SK-N-SH (cell line): ENCODE measurements around the gene BCL7C. TPM values are rescaled to one million over a fixed set of nuclear protein-coding genes. Genes with fewer than 3 reads are reported as not detected.

Source experiments
- CTCF ChIA-PET: fragments of 300-600, 350-600 bp; formaldehyde crosslinking; extraction: SDS; loops from one replicate; lab custom pipeline; 2021; lab: Yijun Ruan, JAX
- POLR2A ChIA-PET: fragments of 350-600 bp; sonication (Branson Sonifier 250); formaldehyde crosslinking; extraction: SDS; loops from one replicate; lab custom pipeline; 2020; ENCODE audit warnings: antibody characterized with exemption, inconsistent platforms; lab: Yijun Ruan, JAX
- DNase-seq: peaks from one replicate; pipeline ENCODE4 v3.0.0; 2012
- H2AFZ ChIP-seq: fragments of 200-600 bp; sonication (generic); 2 replicates; pipeline ENCODE4 v1.8.1; 2016; ENCODE audit warnings: antibody characterized with exemption, mild to moderate bottlenecking, low read depth
- H3F3A ChIP-seq: fragments of 200-600 bp; sonication (generic); replicated peaks from 2 replicates; pipeline ENCODE3; 2016; ENCODE audit warnings: antibody characterized with exemption, mild to moderate bottlenecking; ENCODE audit not compliant: insufficient read depth
- H3K27ac ChIP-seq, 2 experiments: fragments of 200-500 bp in 1 of 2; fragments of 200-600 bp in 1 of 2; sonication (Bioruptor generic) in 1 of 2; sonication (generic), shearing (Covaris generic) in 1 of 2; 2 replicates each; pipeline versions ENCODE4 v1.5.1 to v1.6.1; 2014 to 2016; ENCODE audit warnings: low read depth in 2 of 2, inconsistent platforms in 1 of 2, low read length in 1 of 2, mild to moderate bottlenecking in 1 of 2, mixed read lengths in 1 of 2
- H3K27me3 ChIP-seq: fragments of 200-600 bp; sonication (generic), shearing (Covaris generic); 2 replicates; pipeline ENCODE4 v1.6.1; 2016; ENCODE audit warnings: mixed run types; ENCODE audit not compliant: insufficient read depth
- H3K36me3 ChIP-seq, 2 experiments: fragments of 200-500 bp in 1 of 2; fragments of 200-600 bp in 1 of 2; sonication (Bioruptor generic) in 1 of 2; sonication (generic) in 1 of 2; replicated peaks in 1 of 2; 2 replicates each; pipeline versions ENCODE3 to v1.5.1; 2014 to 2016; ENCODE audit warnings: low read length in 1 of 2, mild to moderate bottlenecking in 1 of 2; ENCODE audit not compliant: insufficient read depth in 2 of 2, control insufficient read depth in 1 of 2
- H3K4me1 ChIP-seq, 2 experiments: fragments of 200-500 bp in 1 of 2; fragments of 200-600 bp in 1 of 2; sonication (Bioruptor generic) in 1 of 2; sonication (generic), shearing (Covaris generic) in 1 of 2; 2 replicates each; pipeline versions ENCODE4 v1.5.1 to v1.6.1; 2014 to 2016; ENCODE audit warnings: low read depth in 1 of 2, low read length in 1 of 2, mixed run types in 1 of 2; ENCODE audit not compliant: insufficient read depth in 2 of 2, control insufficient read depth in 1 of 2
- H3K4me2 ChIP-seq: fragments of 200-600 bp; sonication (generic), shearing (Covaris generic); 2 replicates; pipeline ENCODE4 v1.6.1; 2017; ENCODE audit warnings: mixed run types
- H3K4me3 ChIP-seq, 2 experiments: fragments of 200-500 bp in 1 of 2; fragments of 200-600 bp in 1 of 2; sonication (Bioruptor generic) in 1 of 2; sonication (generic), shearing (Covaris generic) in 1 of 2; 2 replicates each; pipeline versions ENCODE4 v1.5.1 to v1.8.1; 2014 to 2016; ENCODE audit warnings: low read depth in 2 of 2, inconsistent platforms in 1 of 2, low read length in 1 of 2, mild to moderate bottlenecking in 1 of 2, mixed read lengths in 1 of 2, moderate library complexity in 1 of 2
- H3K79me2 ChIP-seq: fragments of 200-600 bp; sonication (generic); 2 replicates; pipeline ENCODE4 v1.8.1; 2017; ENCODE audit warnings: mild to moderate bottlenecking; ENCODE audit not compliant: insufficient read depth
- H3K9ac ChIP-seq: fragments of 200-600 bp; sonication (generic); 2 replicates; pipeline ENCODE4 v1.6.1; 2017; ENCODE audit warnings: mixed run types
- H3K9me2 ChIP-seq: fragments of 200-600 bp; sonication (generic); 2 replicates; pipeline ENCODE4 v1.6.1; 2017; ENCODE audit warnings: mixed run types
- H3K9me3 ChIP-seq: fragments of 200-600 bp; sonication (generic); 2 replicates; pipeline ENCODE4 v1.6.1; 2017; ENCODE audit warnings: mixed run types, mild to moderate bottlenecking, moderate library complexity
- H4K20me1 ChIP-seq: fragments of 200-600 bp; sonication (generic); 2 replicates; pipeline ENCODE4 v1.6.1; 2017; ENCODE audit warnings: mild to moderate bottlenecking, mixed run types; ENCODE audit not compliant: insufficient read depth
- CHD2 ChIP-seq: fragments of 150-350 bp; IDR thresholded peaks from 2 replicates; pipeline ENCODE4 v1.6.1; 2018; ENCODE audit warnings: low read length; ENCODE audit not compliant: partially characterized antibody
- EP300 ChIP-seq, 2 experiments: IDR thresholded peaks; 2 replicates each; pipeline versions ENCODE4 v1.4.0 to v1.6.1; 2012; ENCODE audit warnings: borderline replicate concordance in 1 of 2, low read depth in 1 of 2, low read length in 1 of 2
- FOXJ3 ChIP-seq: sonication (generic); formaldehyde crosslinking; IDR thresholded peaks from 2 replicates; pipeline ENCODE4 v1.5.1; 2020; ENCODE audit warnings: mild to moderate bottlenecking, missing genetic modification reagents
- GABPA ChIP-seq: IDR thresholded peaks from 2 replicates; pipeline ENCODE4 v1.4.0; 2012; ENCODE audit warnings: low read depth, mild to moderate bottlenecking
- MXI1 ChIP-seq: IDR thresholded peaks from 2 replicates; pipeline ENCODE4 v1.6.1; 2012; ENCODE audit warnings: mild to moderate bottlenecking, low read depth, low read length, improper control_type of control experiment
- RAD21 ChIP-seq: IDR thresholded peaks from 2 replicates; pipeline ENCODE4 v1.6.1; 2012; ENCODE audit warnings: mild to moderate bottlenecking, low read length
- RCOR1 ChIP-seq: fragments of 150-350 bp; IDR thresholded peaks from 2 replicates; pipeline ENCODE4 v1.6.1; 2017; ENCODE audit warnings: antibody characterized with exemption, low read length
- REST ChIP-seq: IDR thresholded peaks from 2 replicates; pipeline ENCODE4 v1.6.1; 2012; ENCODE audit warnings: mild to moderate bottlenecking, low read depth, low read length, moderate library complexity
- RFX5 ChIP-seq: IDR thresholded peaks from 2 replicates; pipeline ENCODE4 v1.6.1; 2012; ENCODE audit warnings: mild to moderate bottlenecking, improper control_type of control experiment, low read length
- TCF12 ChIP-seq: IDR thresholded peaks from 2 replicates; pipeline ENCODE4 v1.4.0; 2012
- TEAD4 ChIP-seq: IDR thresholded peaks from 2 replicates; pipeline ENCODE4 v1.4.0; 2012; ENCODE audit warnings: mild to moderate bottlenecking, borderline replicate concordance; ENCODE audit not compliant: insufficient read depth
- USF1 ChIP-seq: IDR thresholded peaks from 2 replicates; pipeline ENCODE4 v1.4.0; 2012; ENCODE audit warnings: low read depth, borderline replicate concordance
- YY1 ChIP-seq: IDR thresholded peaks from 2 replicates; pipeline ENCODE4 v1.4.0; 2012; ENCODE audit warnings: low read depth, mild to moderate bottlenecking
- WGBS: methylation state at CpG from one replicate; pipeline ENCODE4 v1.1.6; 2017; ENCODE audit warnings: low lambda C conversion rate; 5-methylcytosine and 5-hydroxymethylcytosine counted together
- polyA plus RNA-seq, 3 experiments: library from polyadenylated mRNA; depleted of rRNA; stranded (reverse); fragments of >200 nt; gene quantifications; 2 replicates each; pipeline ENCODE4 v1.2.3, GENCODE V29; 2012
- TF ChIP-seq, protein P1 (sequence below): IDR thresholded peaks from 2 replicates; pipeline ENCODE4 v1.4.0; 2012; ENCODE audit warnings: low read depth, borderline replicate concordance

Gene BCL7C
- polyA plus RNA-seq, 1 of the 3 experiments (the other 2 are of a cell fraction) = 56.3 TPM

- ChIA-PET CTCF (interaction anchor here (0.7 to 2.0 kb wide), 5 partner anchors 10 to 62 kb away, joined by 3 to 7 read pairs (median 5); no protein-coding TSS in a partner anchor), POLR2A (interaction anchor here (1.3 kb wide), 2 partner anchors 25 to 90 kb away, joined by 3 to 5 read pairs; partner anchors contain the start of gene ZNF629)
- peak overlapping the region; percentile 75 to 94 for H3K4me3 ChIP-seq
- no peaks in the 10 kb centered on the region for H3K9me2 ChIP-seq
- peak overlapping the region; percentile 92; the same call in 1 of the 2 replicates for H3K9ac ChIP-seq
- peak; percentile 70 for DNase-seq
- peaks cover 54% of the 10 kb centered on the region for H3K79me2 ChIP-seq
- WGBS = 70% methylated on average over 2 of the region's 5 CpGs
- peak overlapping the region; percentile 91 for H3K4me2 ChIP-seq
- H3K27me3 ChIP-seq = no peaks in the 10 kb centered on the region
- peaks cover 2% of the 10 kb centered on the region for H3F3A ChIP-seq
- H3K4me1 ChIP-seq = peaks cover 6 to 7% of the 10 kb centered on the region in 2 experiments; a peak in 2 of 4 replicates
- H3K27ac ChIP-seq = peak overlapping the region in 1 of 2 experiments; percentile 83; a peak in 3 of 4 replicates
- H2AFZ ChIP-seq = no peak overlapping the region
- TF ChIP-seq RAD21 = no peak
- TF ChIP-seq EP300 (IDR thresholded peaks at IDR 0.05; ENCODE audit: borderline replicate concordance in 1 of 2, low read depth in 1 of 2, low read length in 1 of 2) = no peak
- no peak for TF ChIP-seq CHD2
- no peak for TF ChIP-seq YY1
- TF ChIP-seq USF1 = no peak
- TF ChIP-seq RCOR1 = no peak
- no peak for TF ChIP-seq TEAD4
- no peak for TF ChIP-seq MXI1
- TF ChIP-seq GABPA = no peak
- TF ChIP-seq, protein P1, sequence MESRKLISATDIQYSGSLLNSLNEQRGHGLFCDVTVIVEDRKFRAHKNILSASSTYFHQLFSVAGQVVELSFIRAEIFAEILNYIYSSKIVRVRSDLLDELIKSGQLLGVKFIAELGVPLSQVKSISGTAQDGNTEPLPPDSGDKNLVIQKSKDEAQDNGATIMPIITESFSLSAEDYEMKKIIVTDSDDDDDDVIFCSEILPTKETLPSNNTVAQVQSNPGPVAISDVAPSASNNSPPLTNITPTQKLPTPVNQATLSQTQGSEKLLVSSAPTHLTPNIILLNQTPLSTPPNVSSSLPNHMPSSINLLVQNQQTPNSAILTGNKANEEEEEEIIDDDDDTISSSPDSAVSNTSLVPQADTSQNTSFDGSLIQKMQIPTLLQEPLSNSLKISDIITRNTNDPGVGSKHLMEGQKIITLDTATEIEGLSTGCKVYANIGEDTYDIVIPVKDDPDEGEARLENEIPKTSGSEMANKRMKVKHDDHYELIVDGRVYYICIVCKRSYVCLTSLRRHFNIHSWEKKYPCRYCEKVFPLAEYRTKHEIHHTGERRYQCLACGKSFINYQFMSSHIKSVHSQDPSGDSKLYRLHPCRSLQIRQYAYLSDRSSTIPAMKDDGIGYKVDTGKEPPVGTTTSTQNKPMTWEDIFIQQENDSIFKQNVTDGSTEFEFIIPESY = no peak
- no peak for TF ChIP-seq RFX5
- TF ChIP-seq FOXJ3 = no peak
- TF ChIP-seq TCF12 = no peak
- no peak for TF ChIP-seq REST
- no peaks in the 10 kb centered on the region for H4K20me1 ChIP-seq
- H3K9me3 ChIP-seq = no peaks in the 10 kb centered on the region
- peaks cover 7 to 16% of the 10 kb centered on the region in 2 experiments for H3K36me3 ChIP-seq
Measured at GRCh38 chr16:30876867-30877266, 17.0 kb downstream of the BCL7C start.
